ENCODE results near the gene TMEM198. TPM values are rescaled to one million over a fixed set of nuclear protein-coding genes. Genes with fewer than 3 reads are reported as not detected.

The TMEM198 gene
- total and polyA plus RNA-seq, 9 of the 15 experiments (the other 6 are each of a cell fraction or from before 2014, with no cell fraction given), result 0.03 to 3.8 (median 1.0) TPM

GRCh38 chr2:219543596-219544358 is at the start of gene TMEM198, which contains the start of gene CHPF (continued):
- TF ChIP-seq CTBP1 (IDR thresholded peaks at IDR 0.05; ENCODE audit: borderline replicate concordance) (peak; percentile 61; the same call in 1 of the 2 replicates), ZBTB12 (CRISPR knock-in tag; IDR thresholded peaks at IDR 0.05) (peak; percentile 91), ETS2 (tag; IDR thresholded peaks at IDR 0.05; ENCODE audit: borderline replicate concordance, poor library complexity, severe bottlenecking) (no peak), VEZF1 (CRISPR knock-in tag; IDR thresholded peaks at IDR 0.05) (peak; percentile 98), ZBTB7A (IDR thresholded peaks at IDR 0.05; ENCODE audit: borderline replicate concordance, control insufficient read depth, low read depth, low read length) (peak; percentile 100), ELF1 (tag; IDR thresholded peaks at IDR 0.05) (peak; percentile 86), L3MBTL2 (IDR thresholded peaks at IDR 0.05) (peak; percentile 32; the same call in 1 of the 2 replicates), E2F1 (CRISPR knock-in tag; IDR thresholded peaks at IDR 0.05) (peak; percentile 70; the same call in 1 of the 2 replicates), CXXC5 (CRISPR knock-in tag; IDR thresholded peaks at IDR 0.05) (peak; percentile 80), KLF13 (tag; IDR thresholded peaks at IDR 0.05; ENCODE audit: borderline replicate concordance, low read depth) (no peak), CREM (IDR thresholded peaks at IDR 0.05; ENCODE audit: low read depth) (peak; percentile 98), SRF (CRISPR knock-in tag; IDR thresholded peaks at IDR 0.05) (peak in 1 of 2 experiments; percentile 78; a peak in 2 of 4 replicates), ZNF77 (CRISPR knock-in tag; IDR thresholded peaks at IDR 0.05) (no peak), NKRF (IDR thresholded peaks at IDR 0.05; ENCODE audit: borderline replicate concordance) (peak; percentile 23; the same call in 1 of the 2 replicates), FOSL1 (tag; conservative IDR thresholded peaks at IDR 0.05) (peak; percentile 32; the same call in 1 of the 2 replicates), THRA (IDR thresholded peaks at IDR 0.05) (no peak), ZNF511 (CRISPR knock-in tag; IDR thresholded peaks at IDR 0.05) (peak; percentile 39; the same call in 1 of the 2 replicates), BHLHE40 (IDR thresholded peaks at IDR 0.05; ENCODE audit: low read length) (peak; percentile 38; the same call in 1 of the 2 replicates)

Data from K562 (cell line).